Endothelial cell of hepatic sinusoid (primary cell): Measurements from ENCODE around the gene CLIP2.
"Not testable (repeated sequence)": the region's sequence is repeated elsewhere in the genome, so short reads cannot be mapped to it uniquely, and the experiment has no call there.

ENCODE experiments used
- in situ Hi-C: cut with HindIII; loops from 2 replicates; pipeline ENCODE4 v1.10.0; 2017; ENCODE audit warnings: low sequenced_read_pairs

CLIP2 gene

GRCh38 chr7:74289018-74289658 is at the start of gene CLIP2:
Gene CLIP2 (plus strand): TSS chr7:74289407. CDS start chr7:74317547, 28,140 bp downstream.
- in situ Hi-C loops = no loop called here

- in situ Hi-C loops = no loop called here
Observed at GRCh38 chr7:74240482-74240881, 48.7 kb upstream of the CLIP2 start.

GRCh38 chr7:74242122-74242443 is 47.1 kb upstream of the CLIP2 start:
- in situ Hi-C loops = no loop called here

GRCh38 chr7:74246497-74246896 is 42.7 kb upstream of the CLIP2 start:
- in situ Hi-C loops = no loop called here

- in situ Hi-C loops = no loop called here
Observed at GRCh38 chr7:74248156-74248555, 41.1 kb upstream of the CLIP2 start.

- in situ Hi-C loops = not testable (repeated sequence)
Observed at GRCh38 chr7:74249058-74249457, 40.1 kb upstream of the CLIP2 start.

GRCh38 chr7:74252893-74253292 is 36.3 kb upstream of the CLIP2 start:
- in situ Hi-C loops = no loop called here

GRCh38 chr7:74253331-74253730 is 35.9 kb upstream of the CLIP2 start:
- in situ Hi-C loops = no loop called here

GRCh38 chr7:74253835-74254128 is 35.4 kb upstream of the CLIP2 start:
- in situ Hi-C loops = no loop called here

- in situ Hi-C loops = no loop called here
Observed at GRCh38 chr7:74254129-74254857, 34.9 kb upstream of the CLIP2 start, which contains the start of gene RFC2. Gene RFC2 (minus strand): TSS chr7:74254399. CDS start chr7:74254383, 16 bp downstream.

GRCh38 chr7:74254858-74255379 is 34.3 kb upstream of the CLIP2 start:
- in situ Hi-C loops = no loop called here

GRCh38 chr7:74255461-74255860 is 33.7 kb upstream of the CLIP2 start:
- in situ Hi-C loops = not testable (repeated sequence)

- in situ Hi-C loops = no loop called here
Observed at GRCh38 chr7:74256491-74257408, 32.5 kb upstream of the CLIP2 start.

GRCh38 chr7:74258639-74259038 is 30.6 kb upstream of the CLIP2 start:
- in situ Hi-C loops = no loop called here

- in situ Hi-C loops = no loop called here
Observed at GRCh38 chr7:74262639-74263398, 26.4 kb upstream of the CLIP2 start.

GRCh38 chr7:74263399-74264120 is 25.6 kb upstream of the CLIP2 start:
- in situ Hi-C loops = no loop called here

GRCh38 chr7:74266191-74266963 is 22.8 kb upstream of the CLIP2 start:
- in situ Hi-C loops = no loop called here

GRCh38 chr7:74267756-74268565 is 21.2 kb upstream of the CLIP2 start:
- in situ Hi-C loops = no loop called here
